IMR-90 (cell line): Measurements from ENCODE around the gene TUBA3C. TPM values are rescaled to one million over a fixed set of nuclear protein-coding genes. Genes with fewer than 3 reads are reported as not detected.

Experiments
- ATAC-seq: fragments of 200-7000 bp; cut with Tn5 transposase; 2 replicates; pipeline ENCODE4 v1.9.1; 2020; ENCODE audit warnings: low read depth, mild to moderate bottlenecking, moderate library complexity
- BruUV-seq: library from RNA; stranded (reverse); fragments of 400-500 nt; replicated peaks from 2 replicates; lab custom pipeline; 2021; lab: Mats Ljungman, UMichigan
- CTCF ChIA-PET: fragments of 300-600 bp; formaldehyde crosslinking; extraction: SDS; loops from one replicate; lab custom pipeline; 2021; ENCODE audit warnings: antibody characterized with exemption; lab: Yijun Ruan, JAX
- POLR2A ChIA-PET: fragments of 300-600 bp; sonication (Branson Sonifier 250); formaldehyde crosslinking; loops from one replicate; lab custom pipeline; 2022; ENCODE audit warnings: antibody characterized with exemption; ENCODE audit not compliant: unreplicated experiment; lab: Charles Lee
- DNase-seq: peaks from one replicate; pipeline ENCODE4 v3.0.0; 2013
- H2AFZ ChIP-seq: replicated peaks from 2 replicates; pipeline ENCODE3; 2013; ENCODE audit warnings: low read length, mild to moderate bottlenecking; ENCODE audit not compliant: poor library complexity
- H2AK5ac ChIP-seq: 2 replicates; pipeline ENCODE4 v1.6.1; 2013; ENCODE audit warnings: low read depth, low read length, inconsistent platforms
- H2AK9ac ChIP-seq: replicated peaks from 2 replicates; pipeline ENCODE3; 2013; ENCODE audit warnings: mild to moderate bottlenecking, low read depth, low read length, moderate library complexity; ENCODE audit not compliant: poor library complexity
- H2BK120ac ChIP-seq: 2 replicates; pipeline ENCODE4 v1.6.1; 2013; ENCODE audit warnings: low read depth, low read length, inconsistent platforms
- H2BK15ac ChIP-seq: 3 replicates; pipeline ENCODE4 v1.6.1; 2013; ENCODE audit warnings: low read depth, low read length, inconsistent platforms
- H2BK20ac ChIP-seq: 2 replicates; pipeline ENCODE4 v1.6.1; 2013; ENCODE audit warnings: low read depth, mild to moderate bottlenecking, inconsistent platforms, low read length, moderate library complexity
- H2BK5ac ChIP-seq: 2 replicates; pipeline ENCODE4 v1.6.1; 2013; ENCODE audit warnings: mild to moderate bottlenecking, low read depth, low read length, inconsistent platforms; ENCODE audit not compliant: poor library complexity, severe bottlenecking
- H3K14ac ChIP-seq: replicated peaks from 2 replicates; pipeline ENCODE4 v1.6.1; 2013; ENCODE audit warnings: low read depth, low read length, inconsistent platforms
- H3K18ac ChIP-seq: 2 replicates; pipeline ENCODE4 v1.6.1; 2013; ENCODE audit warnings: low read depth, low read length, control low read depth
- H3K23ac ChIP-seq: 2 replicates; pipeline ENCODE4 v1.6.1; 2013; ENCODE audit warnings: low read depth, low read length, inconsistent platforms
- H3K27ac ChIP-seq: 2 replicates; pipeline ENCODE4 v1.5.1; 2013; ENCODE audit warnings: mild to moderate bottlenecking, control low read depth, low read length; ENCODE audit not compliant: insufficient read depth
- H3K27me3 ChIP-seq: 2 replicates; pipeline ENCODE4 v1.6.1; 2013; ENCODE audit warnings: low read length; ENCODE audit not compliant: control insufficient read depth, insufficient read depth
- H3K36me3 ChIP-seq: 2 replicates; pipeline ENCODE4 v1.6.1; 2013; ENCODE audit warnings: low read length, mixed read lengths; ENCODE audit not compliant: control insufficient read depth, insufficient read depth
- H3K4ac ChIP-seq: 2 replicates; pipeline ENCODE4 v1.6.1; 2013; ENCODE audit warnings: low read depth, low read length, inconsistent platforms
- H3K4me1 ChIP-seq: 2 replicates; pipeline ENCODE4 v1.6.1; 2013; ENCODE audit warnings: low read length, mixed read lengths; ENCODE audit not compliant: control insufficient read depth, insufficient read depth
- H3K4me2 ChIP-seq: 2 replicates; pipeline ENCODE4 v1.6.1; 2013; ENCODE audit warnings: low read depth, mild to moderate bottlenecking, control low read depth, low read length, moderate library complexity
- H3K4me3 ChIP-seq: 2 replicates; pipeline ENCODE4 v1.5.1; 2013; ENCODE audit warnings: low read depth, mild to moderate bottlenecking, control low read depth, low read length, moderate library complexity; ENCODE audit not compliant: insufficient read depth
- H3K56ac ChIP-seq: 2 replicates; pipeline ENCODE4 v1.6.1; 2013; ENCODE audit warnings: low read length, inconsistent platforms; ENCODE audit not compliant: insufficient read depth; ENCODE audit errors: extremely low read depth
- H3K79me1 ChIP-seq, 2 experiments: 2 replicates each; pipeline ENCODE4 v1.6.1; 2013; ENCODE audit warnings: low read length in 2 of 2, inconsistent platforms in 1 of 2, low read depth in 1 of 2
- H3K9ac ChIP-seq: 2 replicates; pipeline ENCODE4 v1.6.1; 2013; ENCODE audit warnings: low read depth, low read length, control low read depth
- H3K9me1 ChIP-seq: 2 replicates; pipeline ENCODE4 v1.6.1; 2013; ENCODE audit warnings: low read length, inconsistent platforms; ENCODE audit not compliant: insufficient read depth
- H3K9me3 ChIP-seq: 2 replicates; pipeline ENCODE4 v1.6.1; 2013; ENCODE audit warnings: low read length; ENCODE audit not compliant: control insufficient read depth, insufficient read depth
- H4K20me1 ChIP-seq: 2 replicates; pipeline ENCODE4 v1.6.1; 2013; ENCODE audit warnings: low read length, inconsistent platforms; ENCODE audit not compliant: insufficient read depth
- H4K5ac ChIP-seq: 2 replicates; pipeline ENCODE4 v1.6.1; 2013; ENCODE audit warnings: mild to moderate bottlenecking, low read depth, low read length, control low read depth
- H4K8ac ChIP-seq, 2 experiments: 2 replicates each; pipeline ENCODE4 v1.6.1; 2013; ENCODE audit warnings: low read depth in 2 of 2, low read length in 2 of 2, control low read depth in 1 of 2, inconsistent platforms in 1 of 2
- H4K91ac ChIP-seq: 2 replicates; pipeline ENCODE4 v1.6.1; 2013; ENCODE audit warnings: low read depth, low read length, inconsistent platforms; ENCODE audit not compliant: insufficient read depth
- CEBPB ChIP-seq: IDR thresholded peaks from 2 replicates; pipeline ENCODE4 v1.6.1; 2012; ENCODE audit warnings: low read depth, low read length, improper control_type of control experiment
- MAZ ChIP-seq: IDR thresholded peaks from 2 replicates; pipeline ENCODE4 v1.6.1; 2012; ENCODE audit warnings: low read depth, mild to moderate bottlenecking, low read length, improper control_type of control experiment, moderate library complexity, borderline replicate concordance
- MXI1 ChIP-seq: IDR thresholded peaks from 2 replicates; pipeline ENCODE4 v1.6.1; 2012; ENCODE audit warnings: low read depth, mild to moderate bottlenecking, low read length, moderate library complexity, borderline replicate concordance
- NFE2L2 ChIP-seq: fragments of 150-350 bp; IDR thresholded peaks from 2 replicates; pipeline ENCODE4 v1.6.1; 2016; ENCODE audit warnings: low read depth, mild to moderate bottlenecking, low read length
- POLR2A ChIP-seq: IDR thresholded peaks from 2 replicates; pipeline ENCODE4 v1.6.1; 2012; ENCODE audit warnings: mild to moderate bottlenecking, low read depth, low read length
- RAD21 ChIP-seq: IDR thresholded peaks from 2 replicates; pipeline ENCODE4 v1.6.1; 2012; ENCODE audit warnings: low read length, improper control_type of control experiment
- RCOR1 ChIP-seq: IDR thresholded peaks from 2 replicates; pipeline ENCODE4 v1.6.1; 2012; ENCODE audit warnings: mild to moderate bottlenecking, low read length, improper control_type of control experiment; ENCODE audit not compliant: insufficient replicate concordance
- RFX5 ChIP-seq: IDR thresholded peaks from 2 replicates; pipeline ENCODE4 v1.8.0; 2012; ENCODE audit warnings: low read depth, mild to moderate bottlenecking, low read length, moderate library complexity
- WGBS, 2 experiments: methylation state at CpG; one replicate each; pipeline versions ENCODE4 v1.1.5 to v1.1.7; 2013; ENCODE audit warnings: missing lambda C conversion rate in 2 of 2; ENCODE audit not compliant: insufficient read length in 1 of 2; ENCODE audit errors: extremely low coverage in 2 of 2; 5-methylcytosine and 5-hydroxymethylcytosine counted together
- dilution Hi-C: fragments of 300-500 bp; cut with HindIII; formaldehyde crosslinking; loops from one replicate; pipeline ENCODE4 v1.14.3; 2018; ENCODE audit warnings: low sequenced_read_pairs; ENCODE audit not compliant: unreplicated experiment
- in situ Hi-C: fragments of 300-500 bp; cut with MboI; formaldehyde crosslinking; loops from 3 replicates; pipeline ENCODE4 v1.14.3; 2019; ENCODE audit warnings: low sequenced_read_pairs, inconsistent platforms, mixed read lengths
- intact Hi-C: fragments of 100-400 bp; cut with micrococcal nuclease; formaldehyde crosslinking; loops from 2 replicates; pipeline ENCODE4 v1.10.0; 2022
- polyA plus RNA-seq, 3 experiments: library from polyadenylated mRNA; depleted of rRNA; stranded (reverse); fragments of >200 nt; gene quantifications; 2 replicates each; pipeline ENCODE4 v1.2.3, GENCODE V29; 2012; ENCODE audit warnings: low replicate concordance in 1 of 3
- total RNA-seq: library from RNA; depleted of rRNA; stranded (reverse); fragments of >200 nt; gene quantifications from 2 replicates; pipeline ENCODE4 v1.2.3, GENCODE V29; 2012
- TF ChIP-seq, protein P1 (sequence below): fragments of 150-350 bp; IDR thresholded peaks from 2 replicates; pipeline ENCODE4 v1.6.1; 2016; ENCODE audit warnings: low read depth, mild to moderate bottlenecking, low read length, moderate library complexity, borderline replicate concordance
- TF ChIP-seq, protein P2 (sequence below): fragments of 150-350 bp; IDR thresholded peaks from 2 replicates; pipeline ENCODE4 v1.6.1; 2017; ENCODE audit warnings: mild to moderate bottlenecking, antibody characterized with exemption, low read length, low read depth

TUBA3C gene
- total and polyA plus RNA-seq, 2 of the 4 experiments (the other 2 are of a cell fraction) = not detected

DNA sequence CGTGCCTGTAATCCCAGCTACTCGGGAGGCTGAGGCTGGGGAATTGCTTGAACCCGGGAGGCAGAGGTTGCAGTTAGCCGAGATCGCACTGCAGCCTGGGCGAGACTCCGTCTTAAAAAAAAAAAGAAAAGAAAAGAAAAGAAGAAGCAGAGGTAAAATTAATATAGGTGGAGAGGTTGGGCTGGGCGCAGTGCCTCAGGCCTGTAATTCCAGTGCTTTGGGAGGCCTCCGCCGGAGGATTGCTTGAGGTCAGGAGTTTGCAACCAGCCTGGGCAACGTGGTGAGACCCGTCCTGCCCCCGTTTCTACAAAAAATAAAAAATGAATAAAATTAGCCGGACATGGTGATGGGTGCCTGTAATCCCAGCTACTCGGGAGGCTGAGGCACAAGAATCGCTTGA lies 912 bp upstream of the TUBA3C start:
- dilution Hi-C loops = no loop called here
- no peak overlapping the region for H2BK20ac ChIP-seq
- H3K4me2 ChIP-seq = no peak overlapping the region
- H3K14ac ChIP-seq = no peak overlapping the region
- ChIA-PET CTCF (no interaction called here), POLR2A (no interaction called here)
- no peak overlapping the region for H2AFZ ChIP-seq
- H3K27me3 ChIP-seq = no peaks in the 10 kb centered on the region
- H3K4me1 ChIP-seq = no peaks in the 10 kb centered on the region
- H2AK5ac ChIP-seq = no peak overlapping the region
- no peak overlapping the region for H3K18ac ChIP-seq
- 80% methylated on average over 2 of the region's 16 CpGs; no CpG with 5 or more reads in 1 of the 2 experiments for whole genome bisulfite sequencing, 2 experiments
- no peak overlapping the region for H2BK5ac ChIP-seq
- H4K20me1 ChIP-seq = no peaks in the 10 kb centered on the region
- DNase-seq (no peak), ATAC-seq (no peak)
- H4K91ac ChIP-seq = no peak overlapping the region
- in situ Hi-C loops = no loop called here
- no peaks in the 10 kb centered on the region for H3K36me3 ChIP-seq
- intact Hi-C loops = no loop called here
- H2AK9ac ChIP-seq = no peak overlapping the region
- H3K4me3 ChIP-seq = no peak overlapping the region
- H4K8ac ChIP-seq = no peak overlapping the region
- H4K5ac ChIP-seq = no peak overlapping the region
- H3K27ac ChIP-seq = no peak overlapping the region
- peaks cover 41% of the 10 kb centered on the region for H3K9me3 ChIP-seq
- BruUV-seq = no TSS peak
- H2BK15ac ChIP-seq = no peak overlapping the region
- H3K23ac ChIP-seq = no peak overlapping the region
- no peaks in the 10 kb centered on the region for H3K9me1 ChIP-seq
- H2BK120ac ChIP-seq = no peak overlapping the region
- H3K4ac ChIP-seq = no peak overlapping the region
- H3K9ac ChIP-seq = no peak overlapping the region
- H3K79me1 ChIP-seq = no peaks in the 10 kb centered on the region
- TF ChIP-seq RAD21 (no peak), POLR2A (no peak), NFE2L2 (no peak), MXI1 (no peak), RFX5 (no peak), RCOR1 (no peak), CEBPB (no peak), MAZ (no peak)
- TF ChIP-seq, protein P1, sequence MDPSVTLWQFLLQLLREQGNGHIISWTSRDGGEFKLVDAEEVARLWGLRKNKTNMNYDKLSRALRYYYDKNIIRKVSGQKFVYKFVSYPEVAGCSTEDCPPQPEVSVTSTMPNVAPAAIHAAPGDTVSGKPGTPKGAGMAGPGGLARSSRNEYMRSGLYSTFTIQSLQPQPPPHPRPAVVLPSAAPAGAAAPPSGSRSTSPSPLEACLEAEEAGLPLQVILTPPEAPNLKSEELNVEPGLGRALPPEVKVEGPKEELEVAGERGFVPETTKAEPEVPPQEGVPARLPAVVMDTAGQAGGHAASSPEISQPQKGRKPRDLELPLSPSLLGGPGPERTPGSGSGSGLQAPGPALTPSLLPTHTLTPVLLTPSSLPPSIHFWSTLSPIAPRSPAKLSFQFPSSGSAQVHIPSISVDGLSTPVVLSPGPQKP = no peak
- TF ChIP-seq, protein P2, sequence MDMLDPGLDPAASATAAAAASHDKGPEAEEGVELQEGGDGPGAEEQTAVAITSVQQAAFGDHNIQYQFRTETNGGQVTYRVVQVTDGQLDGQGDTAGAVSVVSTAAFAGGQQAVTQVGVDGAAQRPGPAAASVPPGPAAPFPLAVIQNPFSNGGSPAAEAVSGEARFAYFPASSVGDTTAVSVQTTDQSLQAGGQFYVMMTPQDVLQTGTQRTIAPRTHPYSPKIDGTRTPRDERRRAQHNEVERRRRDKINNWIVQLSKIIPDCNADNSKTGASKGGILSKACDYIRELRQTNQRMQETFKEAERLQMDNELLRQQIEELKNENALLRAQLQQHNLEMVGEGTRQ = no peak
- no peak overlapping the region for H3K56ac ChIP-seq
